ENCODE data around the gene INKA1.
"Not testable (repeated sequence)": the region's sequence is repeated elsewhere in the genome, so short reads cannot be mapped to it uniquely, and the experiment has no call there.

INKA1 gene

DNA sequence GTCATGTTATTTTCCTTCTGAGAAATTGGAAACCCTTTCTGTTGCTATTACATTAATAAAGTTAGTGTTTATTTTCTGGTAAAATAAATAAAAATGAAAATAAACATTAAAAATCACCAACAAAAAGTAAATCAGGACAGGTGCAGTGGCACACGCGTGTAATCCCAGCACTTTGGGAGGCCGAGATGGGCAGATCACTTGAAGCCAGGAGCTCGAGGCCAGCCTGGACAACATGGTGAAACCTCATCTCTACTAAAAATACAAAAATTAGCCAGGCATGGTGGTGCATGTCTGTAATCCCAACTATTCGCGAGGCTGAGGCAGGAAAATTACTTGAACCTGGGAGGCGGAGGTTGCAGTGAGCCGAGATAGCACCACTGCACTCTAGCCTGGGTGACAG, 27.0 kb upstream of the INKA1 start:
- not testable (repeated sequence) for H4K91ac ChIP-seq (ENCODE audit: low read length); H3K23ac ChIP-seq (ENCODE audit: low read length in 2 of 2); H3K27ac ChIP-seq (ENCODE audit: low read length, poor library complexity, severe bottlenecking); H2AK5ac ChIP-seq (ENCODE audit: low read length, severe bottlenecking); H3K9me3 ChIP-seq (ENCODE audit: control insufficient read depth, low read length); H3K4me2 ChIP-seq (ENCODE audit: low read length, poor library complexity, severe bottlenecking); H4K8ac ChIP-seq (ENCODE audit: low read length); H2BK5ac ChIP-seq (ENCODE audit: low read depth, low read length, poor library complexity, severe bottlenecking); H3K4ac ChIP-seq (ENCODE audit: low read depth in 1 of 2, low read length in 2 of 2); H2BK15ac ChIP-seq (ENCODE audit: low read depth, poor library complexity, severe bottlenecking); H2BK12ac ChIP-seq (ENCODE audit: low read length in 2 of 2); H3K79me1 ChIP-seq (replicated peaks; ENCODE audit: low read length, poor library complexity, severe bottlenecking); H3K4me3 ChIP-seq (ENCODE audit: insufficient read depth in 1 of 2, low read depth in 1 of 2, low read length in 2 of 2); H3K18ac ChIP-seq (ENCODE audit: low read depth in 1 of 2, low read length in 2 of 2); DNase-seq; H3K9ac ChIP-seq (ENCODE audit: low read length); H3K14ac ChIP-seq (ENCODE audit: low read length in 2 of 2); H3K4me1 ChIP-seq (ENCODE audit: control insufficient read depth, insufficient read depth, low read depth, low read length); H2BK120ac ChIP-seq (ENCODE audit: low read depth, low read length); H2AFZ ChIP-seq (ENCODE audit: low read depth, low read length); H3K27me3 ChIP-seq (ENCODE audit: control insufficient read depth in 1 of 2, insufficient read depth in 1 of 2, low read length in 2 of 2)
- 98% methylated on average over 8 of the region's 8 CpGs for WGBS
- peaks cover 20 to 28% of the 10 kb centered on the region in 2 experiments for H3K36me3 ChIP-seq (ENCODE audit: control insufficient read depth in 1 of 2, insufficient read depth in 2 of 2, low read depth in 1 of 2, low read length in 2 of 2)

DNA sequence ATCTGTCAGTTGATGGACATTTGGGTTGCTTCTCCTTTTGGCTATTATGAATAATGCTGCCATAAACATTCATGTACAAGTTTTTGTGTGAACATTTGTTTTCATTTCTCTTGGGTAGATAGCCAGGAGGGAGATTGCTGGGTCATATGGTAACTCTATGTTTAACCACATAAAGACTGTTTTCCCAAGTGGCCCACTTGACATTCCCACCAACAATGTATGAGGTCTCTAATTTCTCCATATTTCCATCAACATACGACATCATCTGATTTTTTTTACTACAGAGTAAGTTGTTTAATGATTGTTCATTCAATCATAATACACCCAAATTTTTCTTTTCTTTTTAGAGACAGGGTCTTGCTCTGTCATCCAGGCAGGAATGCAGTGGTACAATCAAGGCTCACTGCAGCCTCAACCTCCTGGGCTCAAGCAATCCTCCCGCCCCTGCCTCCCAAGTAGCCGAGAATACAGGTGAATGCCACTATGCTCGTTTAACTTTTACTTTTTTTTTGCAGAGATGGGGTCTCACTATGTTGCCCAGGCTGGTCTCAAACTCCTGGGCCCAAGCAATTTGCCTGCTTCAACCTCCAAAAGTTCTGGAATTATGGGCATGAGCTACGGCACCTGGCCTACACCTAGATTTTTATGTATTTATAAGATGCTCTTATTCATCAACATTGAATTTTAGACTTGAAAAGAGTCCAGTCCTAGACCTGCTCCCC, 23.5 kb upstream of the INKA1 start:
- Histone ChIP-seq H3K9ac (ENCODE audit: low read length) (no peak overlapping the region), H3K4me3 (ENCODE audit: insufficient read depth in 1 of 2, low read depth in 1 of 2, low read length in 2 of 2) (no peak overlapping the region), H3K36me3 (ENCODE audit: control insufficient read depth in 1 of 2, insufficient read depth in 2 of 2, low read depth in 1 of 2, low read length in 2 of 2) (peaks cover 43 to 47% of the 10 kb centered on the region in 2 experiments), H3K23ac (ENCODE audit: low read length in 2 of 2) (no peak overlapping the region), H3K79me1 (replicated peaks; ENCODE audit: low read length, poor library complexity, severe bottlenecking) (peaks cover 4% of the 10 kb centered on the region), H3K14ac (ENCODE audit: low read length in 2 of 2) (no peak overlapping the region), H3K4me2 (ENCODE audit: low read length, poor library complexity, severe bottlenecking) (no peak overlapping the region), H2BK12ac (ENCODE audit: low read length in 2 of 2) (no peak overlapping the region), H3K27ac (ENCODE audit: low read length, poor library complexity, severe bottlenecking) (no peak overlapping the region), H3K4me1 (ENCODE audit: control insufficient read depth, insufficient read depth, low read depth, low read length) (peaks cover 16% of the 10 kb centered on the region), H3K27me3 (ENCODE audit: control insufficient read depth in 1 of 2, insufficient read depth in 1 of 2, low read length in 2 of 2) (no peaks in the 10 kb centered on the region), H2BK120ac (ENCODE audit: low read depth, low read length) (no peak overlapping the region), H4K91ac (ENCODE audit: low read length) (no peak overlapping the region), H2AFZ (ENCODE audit: low read depth, low read length) (no peak overlapping the region), H3K9me3 (ENCODE audit: control insufficient read depth, low read length) (no peaks in the 10 kb centered on the region), H2BK15ac (ENCODE audit: low read depth, poor library complexity, severe bottlenecking) (no peak overlapping the region), H3K18ac (ENCODE audit: low read depth in 1 of 2, low read length in 2 of 2) (no peak overlapping the region), H2BK5ac (ENCODE audit: low read depth, low read length, poor library complexity, severe bottlenecking) (no peak overlapping the region), H3K4ac (ENCODE audit: low read depth in 1 of 2, low read length in 2 of 2) (no peak overlapping the region), H2AK5ac (ENCODE audit: low read length, severe bottlenecking) (no peak overlapping the region), H4K8ac (ENCODE audit: low read length) (no peak overlapping the region)
- 90% methylated on average over 3 of the region's 5 CpGs for WGBS
- peak; percentile 20 for DNase-seq

DNA sequence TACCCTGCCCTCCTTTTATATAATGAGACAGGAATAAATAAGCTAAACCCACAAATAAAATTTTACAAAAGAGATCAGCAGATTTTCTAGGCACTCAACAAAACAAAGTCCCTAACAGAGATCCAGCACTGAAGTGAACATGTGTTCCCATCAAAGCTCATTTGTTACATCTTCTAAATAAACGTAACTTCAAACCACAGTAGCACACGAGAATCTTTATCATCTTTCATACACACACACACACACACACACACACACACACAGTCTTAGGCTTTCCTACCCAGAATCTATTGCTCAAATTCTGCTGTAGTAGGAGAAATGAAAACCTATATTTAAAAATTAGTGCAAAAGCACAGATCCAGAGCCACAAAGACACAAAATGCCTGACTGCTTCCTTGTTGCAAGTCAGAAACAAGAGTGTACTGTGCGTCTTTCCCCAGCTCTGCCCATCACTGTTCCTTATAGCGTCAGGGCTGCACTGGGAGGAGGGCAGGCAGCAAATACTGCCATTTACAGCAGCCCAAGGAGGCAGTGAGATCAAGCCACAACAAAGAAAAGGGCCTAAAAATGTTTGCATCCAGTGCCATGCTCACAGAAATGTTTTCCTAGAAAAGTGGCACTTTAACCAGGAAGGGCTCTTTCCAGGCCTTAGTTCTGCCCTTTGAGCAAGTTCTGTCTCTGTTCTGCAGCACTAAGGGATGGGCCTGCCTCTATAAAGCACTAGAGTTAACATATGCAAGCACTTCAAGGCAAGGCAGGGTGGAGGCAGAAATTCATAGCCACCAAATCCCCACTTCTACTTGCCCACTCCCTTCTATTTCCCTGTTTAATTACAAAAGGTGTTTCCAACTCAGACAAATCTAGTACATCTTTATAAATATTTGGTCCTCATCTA, 22.7 kb upstream of the INKA1 start:
- Histone ChIP-seq H3K4me2 (ENCODE audit: low read length, poor library complexity, severe bottlenecking) (no peak overlapping the region), H3K4me1 (ENCODE audit: control insufficient read depth, insufficient read depth, low read depth, low read length) (peaks cover 14% of the 10 kb centered on the region), H3K4me3 (ENCODE audit: insufficient read depth in 1 of 2, low read depth in 1 of 2, low read length in 2 of 2) (no peak overlapping the region), H3K27me3 (ENCODE audit: control insufficient read depth in 1 of 2, insufficient read depth in 1 of 2, low read length in 2 of 2) (no peaks in the 10 kb centered on the region), H3K36me3 (ENCODE audit: control insufficient read depth in 1 of 2, insufficient read depth in 2 of 2, low read depth in 1 of 2, low read length in 2 of 2) (peaks cover 39 to 46% of the 10 kb centered on the region in 2 experiments), H3K18ac (ENCODE audit: low read depth in 1 of 2, low read length in 2 of 2) (no peak overlapping the region), H2BK5ac (ENCODE audit: low read depth, low read length, poor library complexity, severe bottlenecking) (no peak overlapping the region), H3K27ac (ENCODE audit: low read length, poor library complexity, severe bottlenecking) (peak overlapping the region; percentile 5), H2BK15ac (ENCODE audit: low read depth, poor library complexity, severe bottlenecking) (no peak overlapping the region), H4K8ac (ENCODE audit: low read length) (peak overlapping the region; percentile 19), H2BK120ac (ENCODE audit: low read depth, low read length) (no peak overlapping the region), H3K4ac (ENCODE audit: low read depth in 1 of 2, low read length in 2 of 2) (no peak overlapping the region), H3K23ac (ENCODE audit: low read length in 2 of 2) (no peak overlapping the region), H3K9ac (ENCODE audit: low read length) (peak overlapping the region; percentile 30), H4K91ac (ENCODE audit: low read length) (no peak overlapping the region), H3K14ac (ENCODE audit: low read length in 2 of 2) (no peak overlapping the region), H2AK5ac (ENCODE audit: low read length, severe bottlenecking) (no peak overlapping the region), H3K79me1 (replicated peaks; ENCODE audit: low read length, poor library complexity, severe bottlenecking) (peaks cover under 1% of the 10 kb centered on the region), H3K9me3 (ENCODE audit: control insufficient read depth, low read length) (no peaks in the 10 kb centered on the region), H2BK12ac (ENCODE audit: low read length in 2 of 2) (peak overlapping the region in 1 of 2 experiments; percentile 10), H2AFZ (ENCODE audit: low read depth, low read length) (no peak overlapping the region)
- DNase-seq, result peak; percentile 37
- 76% methylated on average over 4 of the region's 4 CpGs for WGBS

DNA sequence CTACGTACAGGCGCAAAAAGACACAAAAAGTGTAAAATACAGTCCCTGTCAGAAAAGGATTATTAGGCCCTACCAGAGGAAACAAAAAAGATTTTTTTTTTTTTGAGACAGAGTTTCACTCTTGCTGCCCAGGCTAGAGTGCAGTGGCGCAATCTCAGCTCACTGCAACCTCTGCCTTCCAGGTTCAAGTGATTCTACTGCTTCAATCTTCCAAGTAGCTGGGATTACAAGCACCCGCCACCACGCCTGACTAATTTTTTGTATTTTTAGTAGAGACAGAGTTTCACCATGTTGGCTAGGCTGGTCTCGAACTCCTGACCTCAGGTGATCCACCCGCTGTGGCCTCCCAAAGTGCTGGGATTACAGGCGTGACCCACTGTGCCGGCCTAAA, 22.1 kb upstream of the INKA1 start:
- not testable (repeated sequence) for H3K4me3 ChIP-seq (ENCODE audit: insufficient read depth in 1 of 2, low read depth in 1 of 2, low read length in 2 of 2); H3K9ac ChIP-seq (ENCODE audit: low read length); H3K18ac ChIP-seq (ENCODE audit: low read depth in 1 of 2, low read length in 2 of 2); H4K91ac ChIP-seq (ENCODE audit: low read length); H2AFZ ChIP-seq (ENCODE audit: low read depth, low read length); H2AK5ac ChIP-seq (ENCODE audit: low read length, severe bottlenecking); H3K9me3 ChIP-seq (ENCODE audit: control insufficient read depth, low read length); H3K27ac ChIP-seq (ENCODE audit: low read length, poor library complexity, severe bottlenecking); H2BK15ac ChIP-seq (ENCODE audit: low read depth, poor library complexity, severe bottlenecking); H2BK12ac ChIP-seq (ENCODE audit: low read length in 2 of 2); H2BK5ac ChIP-seq (ENCODE audit: low read depth, low read length, poor library complexity, severe bottlenecking); H4K8ac ChIP-seq (ENCODE audit: low read length); H3K27me3 ChIP-seq (ENCODE audit: control insufficient read depth in 1 of 2, insufficient read depth in 1 of 2, low read length in 2 of 2); H3K4me2 ChIP-seq (ENCODE audit: low read length, poor library complexity, severe bottlenecking); H3K23ac ChIP-seq (ENCODE audit: low read length in 2 of 2); H3K79me1 ChIP-seq (replicated peaks; ENCODE audit: low read length, poor library complexity, severe bottlenecking); H2BK120ac ChIP-seq (ENCODE audit: low read depth, low read length); H3K14ac ChIP-seq (ENCODE audit: low read length in 2 of 2); H3K4ac ChIP-seq (ENCODE audit: low read depth in 1 of 2, low read length in 2 of 2)
- peak; percentile 21 for DNase-seq
- peaks cover 14% of the 10 kb centered on the region for H3K4me1 ChIP-seq (ENCODE audit: control insufficient read depth, insufficient read depth, low read depth, low read length)
- H3K36me3 ChIP-seq (ENCODE audit: control insufficient read depth in 1 of 2, insufficient read depth in 2 of 2, low read depth in 1 of 2, low read length in 2 of 2), result peaks cover 36 to 45% of the 10 kb centered on the region in 2 experiments
- 96% methylated on average over 8 of the region's 9 CpGs for WGBS

Data from mesenchymal stem cell (in vitro differentiated cells and primary cell).